WI38 (cell line): ENCODE data around the gene CCL4.
A peak's percentile ranks its signal among the peaks of the same experiment; 100 is the strongest.
"Not testable (repeated sequence)": the region's sequence is repeated elsewhere in the genome, so short reads cannot be mapped to it uniquely, and the experiment has no call there.

Experiments used
- H3K4me3 ChIP-seq: 2 replicates; pipeline ENCODE4 v1.5.1; 2011; ENCODE audit warnings: low read depth, mild to moderate bottlenecking, control low read depth, low read length
- TF ChIP-seq, protein P1 (sequence below): IDR thresholded peaks from 2 replicates; pipeline ENCODE4 v1.5.1; 2012; ENCODE audit warnings: low read depth, mild to moderate bottlenecking, control low read depth, low read length

Gene CCL4

DNA sequence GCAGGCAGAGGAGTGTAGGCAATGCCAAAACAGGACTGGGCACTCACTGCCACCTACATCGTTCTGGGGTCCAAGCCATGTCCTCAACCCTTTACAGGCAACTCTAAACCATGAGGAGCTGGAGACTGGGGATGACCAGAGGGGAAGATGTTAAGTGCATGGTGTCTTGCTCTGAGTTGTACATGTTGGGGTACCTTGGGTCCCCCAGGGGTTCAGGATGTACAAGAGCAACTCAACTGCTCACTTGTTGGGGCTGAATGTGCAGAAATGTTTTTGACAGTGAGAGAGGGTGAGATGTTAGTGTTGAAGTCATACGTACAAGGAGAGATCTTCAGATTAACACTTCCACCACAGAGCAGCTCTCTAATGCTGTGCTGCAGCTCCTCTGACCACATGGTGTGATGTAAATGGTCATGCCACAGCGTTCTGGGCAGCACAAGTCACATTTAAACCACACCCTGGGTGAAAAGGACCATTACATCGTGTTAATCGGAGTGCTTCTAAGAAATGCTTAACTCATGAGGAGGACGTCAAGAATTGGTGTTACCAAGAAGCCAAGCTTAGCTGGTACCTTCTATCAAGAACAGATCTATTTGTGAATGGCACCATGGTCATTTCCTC lies 37.2 kb upstream of the CCL4 start:
- H3K4me3 ChIP-seq = no peak overlapping the region
- TF ChIP-seq, protein P1, sequence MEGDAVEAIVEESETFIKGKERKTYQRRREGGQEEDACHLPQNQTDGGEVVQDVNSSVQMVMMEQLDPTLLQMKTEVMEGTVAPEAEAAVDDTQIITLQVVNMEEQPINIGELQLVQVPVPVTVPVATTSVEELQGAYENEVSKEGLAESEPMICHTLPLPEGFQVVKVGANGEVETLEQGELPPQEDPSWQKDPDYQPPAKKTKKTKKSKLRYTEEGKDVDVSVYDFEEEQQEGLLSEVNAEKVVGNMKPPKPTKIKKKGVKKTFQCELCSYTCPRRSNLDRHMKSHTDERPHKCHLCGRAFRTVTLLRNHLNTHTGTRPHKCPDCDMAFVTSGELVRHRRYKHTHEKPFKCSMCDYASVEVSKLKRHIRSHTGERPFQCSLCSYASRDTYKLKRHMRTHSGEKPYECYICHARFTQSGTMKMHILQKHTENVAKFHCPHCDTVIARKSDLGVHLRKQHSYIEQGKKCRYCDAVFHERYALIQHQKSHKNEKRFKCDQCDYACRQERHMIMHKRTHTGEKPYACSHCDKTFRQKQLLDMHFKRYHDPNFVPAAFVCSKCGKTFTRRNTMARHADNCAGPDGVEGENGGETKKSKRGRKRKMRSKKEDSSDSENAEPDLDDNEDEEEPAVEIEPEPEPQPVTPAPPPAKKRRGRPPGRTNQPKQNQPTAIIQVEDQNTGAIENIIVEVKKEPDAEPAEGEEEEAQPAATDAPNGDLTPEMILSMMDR = no peak

DNA sequence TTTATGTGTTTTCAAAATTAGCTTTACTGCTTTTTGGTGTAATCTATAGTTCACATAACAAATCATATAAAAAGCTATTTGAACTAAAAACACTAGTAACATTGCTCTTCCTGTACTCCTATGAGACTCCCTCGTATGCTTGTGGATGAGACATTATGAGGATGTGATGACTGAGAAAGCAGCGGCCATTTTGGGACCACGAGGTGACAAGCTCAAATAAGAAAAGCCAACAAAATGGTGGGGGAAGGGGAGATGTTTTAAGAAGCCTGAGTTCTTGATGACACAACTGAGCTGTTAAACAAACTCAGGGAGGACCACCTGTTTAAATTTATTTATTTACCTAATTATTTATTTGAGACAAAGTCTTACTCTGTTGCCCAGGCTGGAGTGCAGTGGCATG lies 35.1 kb upstream of the CCL4 start:
- TF ChIP-seq, protein P1 = no peak
- H3K4me3 ChIP-seq = no peak overlapping the region

DNA sequence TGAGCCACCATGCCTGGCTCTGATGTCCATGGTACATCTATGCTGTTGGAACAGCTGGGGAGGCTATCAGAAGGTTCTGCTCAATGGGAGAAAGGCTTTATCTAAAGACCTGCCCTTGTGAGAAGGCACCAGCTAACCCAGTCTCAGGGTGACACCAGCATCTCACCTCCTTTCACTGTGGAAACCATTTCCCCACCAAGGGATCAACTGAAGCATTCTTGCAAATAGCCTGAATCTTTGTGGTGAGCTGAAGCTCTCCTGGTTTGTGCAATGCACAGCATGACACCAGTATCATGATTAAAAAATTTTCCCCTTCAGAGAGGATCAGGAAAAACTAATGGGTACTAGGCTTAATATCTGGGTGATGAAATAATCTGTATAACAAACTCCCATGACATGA lies 34.5 kb upstream of the CCL4 start:
- no peak overlapping the region for H3K4me3 ChIP-seq
- TF ChIP-seq, protein P1 = no peak

- TF ChIP-seq, protein P1 = no peak
- no peak overlapping the region for H3K4me3 ChIP-seq
Measured at GRCh38 chr17:36070427-36070826, 33.2 kb upstream of the CCL4 start.

DNA sequence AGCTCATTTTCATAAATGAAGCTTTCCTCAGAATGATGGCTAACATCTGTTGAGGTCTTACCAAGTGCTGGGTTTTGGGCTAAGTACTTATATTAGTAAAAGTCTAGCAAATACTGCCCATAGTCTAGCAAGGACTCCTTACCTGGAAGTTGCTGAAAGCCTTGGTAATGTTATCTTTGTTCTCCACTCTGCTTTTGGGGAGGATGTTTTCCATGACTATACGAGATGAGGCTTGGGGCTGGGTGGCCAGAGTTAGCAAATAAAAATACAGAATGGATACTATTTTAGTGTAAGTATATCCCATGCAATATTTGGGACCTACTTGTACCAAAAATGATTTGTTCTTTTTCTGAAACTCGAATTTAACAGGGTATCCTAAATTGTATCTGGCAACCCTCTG lies 31.9 kb upstream of the CCL4 start:
- H3K4me3 ChIP-seq = no peak overlapping the region
- TF ChIP-seq, protein P1 = no peak

DNA sequence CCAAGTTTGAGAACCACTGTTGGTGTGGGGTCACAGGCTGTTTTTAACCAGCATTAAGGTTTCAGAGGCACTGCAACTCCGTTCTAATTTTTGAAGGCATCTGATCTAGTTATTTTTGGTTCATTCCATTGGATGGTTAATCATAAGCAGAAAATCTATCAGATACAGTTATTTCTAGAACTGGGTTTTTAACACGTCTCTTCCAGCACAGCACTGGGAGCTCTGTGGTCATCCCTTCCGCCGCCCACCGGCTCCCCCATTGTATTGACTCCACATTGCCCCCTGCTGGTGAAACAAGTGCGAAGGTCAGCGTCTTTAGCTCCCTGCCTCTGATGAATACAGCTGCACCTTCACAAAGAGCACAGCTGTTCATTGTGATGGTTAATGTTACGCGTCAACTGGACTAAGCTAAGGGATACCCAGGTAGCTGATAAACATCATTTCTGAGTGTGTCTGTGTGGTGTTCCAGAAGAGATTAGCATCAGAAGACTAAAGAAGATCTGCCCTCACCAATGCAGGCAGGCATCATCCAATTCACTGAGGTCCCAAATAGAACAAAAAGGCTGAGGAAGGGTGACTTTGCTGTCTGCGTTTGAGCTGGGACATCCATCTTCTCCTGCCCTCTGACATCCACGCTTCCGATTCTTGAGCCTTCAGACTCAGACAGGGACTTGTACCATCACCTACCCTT lies 31.1 kb upstream of the CCL4 start:
- no peak overlapping the region for H3K4me3 ChIP-seq
- TF ChIP-seq, protein P1 = peak; percentile 62

DNA sequence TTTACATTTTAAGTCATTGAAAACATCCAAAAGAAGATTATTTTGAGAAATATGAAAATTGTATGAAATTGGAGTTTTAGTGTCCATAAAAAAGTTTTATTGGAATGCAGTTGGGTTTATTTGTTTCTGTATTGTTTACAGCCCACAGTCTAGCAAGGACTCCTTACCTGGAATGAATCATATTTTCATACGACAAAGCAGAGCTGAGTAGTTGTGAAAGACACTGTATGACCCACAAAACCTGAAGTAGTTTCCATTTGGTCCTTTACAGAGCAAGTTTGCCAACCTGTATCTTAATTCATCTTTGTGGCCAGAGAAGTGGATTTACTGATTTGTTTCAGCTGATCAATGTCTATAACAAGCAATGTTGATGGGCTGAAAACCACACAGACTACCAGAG lies 29.3 kb upstream of the CCL4 start:
- TF ChIP-seq, protein P1 = no peak
- H3K4me3 ChIP-seq = no peak overlapping the region

- H3K4me3 ChIP-seq = not testable (repeated sequence)
Measured at GRCh38 chr17:36081681-36082471, 21.8 kb upstream of the CCL4 start.

GRCh38 chr17:36082482-36083120 lies 21.0 kb upstream of the CCL4 start:
- H3K4me3 ChIP-seq = not testable (repeated sequence)

GRCh38 chr17:36083691-36084090 lies 19.9 kb upstream of the CCL4 start:
- not testable (repeated sequence) for H3K4me3 ChIP-seq
